C4-2B (cell line): ENCODE measurements around the gene PFKFB3.

Experiments
- H3K27ac ChIP-seq: fragments of 450-650 bp; 2 replicates; pipeline ENCODE4 v1.5.1; 2017
- CTCF ChIP-seq: fragments of 450-650 bp; conservative IDR thresholded peaks from 2 replicates; pipeline ENCODE4 v1.5.1; 2017; ENCODE audit warnings: mild to moderate bottlenecking
- ZFX ChIP-seq: fragments of 450-650 bp; IDR thresholded peaks from 2 replicates; pipeline ENCODE4 v1.6.1; 2017

Gene PFKFB3

GRCh38 chr10:6249698-6250097, 47.0 kb downstream of the PFKFB3 start:
- no peak overlapping the region for H3K27ac ChIP-seq
- TF ChIP-seq ZFX: no peak
- no peak for TF ChIP-seq CTCF

- no peak for TF ChIP-seq CTCF
- no peak for TF ChIP-seq ZFX
- no peak overlapping the region for H3K27ac ChIP-seq
Observed at GRCh38 chr10:6250745-6251144, 48.0 kb downstream of the PFKFB3 start.

GRCh38 chr10:6254201-6254600, 51.5 kb downstream of the PFKFB3 start:
- TF ChIP-seq ZFX (no peak), CTCF (no peak)

GRCh38 chr10:6255548-6256061, 52.9 kb downstream of the PFKFB3 start:
- no peak for TF ChIP-seq ZFX
- no peak for TF ChIP-seq CTCF
- H3K27ac ChIP-seq: peak overlapping the region; percentile 65

More at GRCh38 chr10:6254201-6254600, 51.5 kb downstream of the PFKFB3 start:
- H3K27ac ChIP-seq: no peak overlapping the region

- peak overlapping the region; percentile 65 for H3K27ac ChIP-seq
- TF ChIP-seq CTCF: no peak
- no peak for TF ChIP-seq ZFX
Observed at GRCh38 chr10:6256439-6256838, 53.7 kb downstream of the PFKFB3 start.

- H3K27ac ChIP-seq: no peak overlapping the region
- no peak for TF ChIP-seq ZFX
- TF ChIP-seq CTCF: no peak
Observed at GRCh38 chr10:6259153-6259552, 56.4 kb downstream of the PFKFB3 start.

- TF ChIP-seq ZFX (no peak), CTCF (no peak)
- no peak overlapping the region for H3K27ac ChIP-seq
Observed at GRCh38 chr10:6260843-6261242, 58.1 kb downstream of the PFKFB3 start.
